ENCODE measurements around the gene TC2N. TPM values are rescaled to one million over a fixed set of nuclear protein-coding genes. Genes with fewer than 3 reads are reported as not detected.
"Not testable (repeated sequence)": the region's sequence is repeated elsewhere in the genome, so short reads cannot be mapped to it uniquely, and the experiment has no call there.

TC2N gene
- total and polyA plus RNA-seq, 12 donors: 0.89 to 28.4 (median 4.3) TPM

- no peak overlapping the region for H3K27ac ChIP-seq
- no peak for DNase-seq
- H3K4me3 ChIP-seq: no peak overlapping the region
- 74 to 84% (median 78%) methylated on average over 2 of the region's 2 CpGs for WGBS, 4 donors
- TF ChIP-seq CTCF (IDR thresholded peaks at IDR 0.05): no peak
- no peak for TF ChIP-seq POLR2A (IDR thresholded peaks at IDR 0.05)
- no peaks in the 10 kb centered on the region for H3K4me1 ChIP-seq (replicated peaks in 1 of 2)
- intact Hi-C loops (cut with DNase I): no loop called here
- no peaks in the 10 kb centered on the region for H3K9me3 ChIP-seq (replicated peaks in 1 of 3)
- H3K27me3 ChIP-seq: no peaks in the 10 kb centered on the region
- no peaks in the 10 kb centered on the region for H3K36me3 ChIP-seq (replicated peaks in 1 of 2)
Observed at GRCh38 chr14:91845652-91846051, 21.7 kb downstream of the TC2N start.

- DNase-seq; H3K36me3 ChIP-seq (replicated peaks in 1 of 2); H3K27me3 ChIP-seq; H3K4me3 ChIP-seq; intact Hi-C loops (cut with DNase I); H3K4me1 ChIP-seq (replicated peaks in 1 of 2); H3K27ac ChIP-seq; H3K9me3 ChIP-seq (replicated peaks in 1 of 3): not testable (repeated sequence)
- WGBS, 4 donors: 86 to 95% (median 92%) methylated on average over 8 of the region's 8 CpGs
Observed at GRCh38 chr14:91845056-91845455, 22.3 kb downstream of the TC2N start.

- intact Hi-C loops (cut with DNase I): no loop called here
- H3K9me3 ChIP-seq (replicated peaks in 1 of 3): no peaks in the 10 kb centered on the region
- H3K4me1 ChIP-seq (replicated peaks in 1 of 2): no peaks in the 10 kb centered on the region
- no peak overlapping the region for H3K4me3 ChIP-seq
- TF ChIP-seq CTCF (IDR thresholded peaks at IDR 0.05): no peak
- TF ChIP-seq POLR2A (IDR thresholded peaks at IDR 0.05): no peak
- DNase-seq: no peak
- peaks cover 6% of the 10 kb centered on the region for H3K27me3 ChIP-seq
- WGBS, 4 donors: 67 to 80% (median 75%) methylated on average over 4 of the region's 4 CpGs
- H3K27ac ChIP-seq: no peak overlapping the region
- H3K36me3 ChIP-seq (replicated peaks in 1 of 2): no peaks in the 10 kb centered on the region
Observed at GRCh38 chr14:91844029-91844428, 23.3 kb downstream of the TC2N start.

- no peak for TF ChIP-seq CTCF (IDR thresholded peaks at IDR 0.05)
- no peak for TF ChIP-seq POLR2A (IDR thresholded peaks at IDR 0.05)
- Histone ChIP-seq H3K4me3 (no peak overlapping the region), H3K4me1 (replicated peaks in 1 of 2) (no peaks in the 10 kb centered on the region), H3K27me3 (peaks cover 12% of the 10 kb centered on the region), H3K27ac (no peak overlapping the region), H3K36me3 (replicated peaks in 1 of 2) (no peaks in the 10 kb centered on the region), H3K9me3 (replicated peaks in 1 of 3) (no peaks in the 10 kb centered on the region)
- 63 to 77% (median 73%) methylated on average over 4 of the region's 4 CpGs for WGBS, 4 donors
- no peak for DNase-seq
- intact Hi-C loops (cut with DNase I): no loop called here
Observed at GRCh38 chr14:91843437-91843836, 23.9 kb downstream of the TC2N start.

GRCh38 chr14:91841065-91841464 is 26.3 kb downstream of the TC2N start:
- no peak for DNase-seq
- TF ChIP-seq CTCF (IDR thresholded peaks at IDR 0.05) (no peak), POLR2A (IDR thresholded peaks at IDR 0.05) (no peak)
- Histone ChIP-seq H3K4me3 (no peak overlapping the region), H3K36me3 (replicated peaks in 1 of 2) (no peaks in the 10 kb centered on the region), H3K27me3 (peaks cover 17% of the 10 kb centered on the region), H3K9me3 (replicated peaks in 1 of 3) (no peaks in the 10 kb centered on the region), H3K4me1 (replicated peaks in 1 of 2) (peaks cover 5 to 12% of the 10 kb centered on the region in 2 donors), H3K27ac (no peak overlapping the region)
- intact Hi-C loops (cut with DNase I): no loop called here

Measured in adrenal gland (tissue), 12 donors.